Activated gamma-delta T cell (primary cell): ENCODE data around the gene ENTPD5.
"Not testable (repeated sequence)": the region's sequence is repeated elsewhere in the genome, so short reads cannot be mapped to it uniquely, and the experiment has no call there.

Source experiments
- DNase-seq: peaks from one replicate; lab custom pipeline; 2025; lab: John Stamatoyannopoulos, UW

Gene ENTPD5

GRCh38 chr14:73944432-73945158 lies 74.5 kb downstream of the ENTPD5 start:
- no peak for DNase-seq

GRCh38 chr14:73943083-73943482 lies 76.0 kb downstream of the ENTPD5 start:
- DNase-seq, result no peak

- no peak for DNase-seq
These were observed 76.9 kb downstream of the ENTPD5 start for GRCh38 chr14:73942180-73942579.

GRCh38 chr14:73937012-73937411 lies 82.1 kb downstream of the ENTPD5 start:
- no peak for DNase-seq

GRCh38 chr14:73936548-73936947 lies 82.5 kb downstream of the ENTPD5 start:
- DNase-seq, result no peak

GRCh38 chr14:73935666-73936065 lies 83.4 kb downstream of the ENTPD5 start:
- no peak for DNase-seq

- DNase-seq, result no peak
These were observed 94.8 kb downstream of the ENTPD5 start for GRCh38 chr14:73924337-73924736.

- DNase-seq, result not testable (repeated sequence)
These were observed 99.6 kb downstream of the ENTPD5 start for GRCh38 chr14:73919457-73919856.

- DNase-seq, result no peak
These were observed 102.8 kb downstream of the ENTPD5 start for GRCh38 chr14:73916324-73916723.

GRCh38 chr14:73913256-73913655 lies 105.8 kb downstream of the ENTPD5 start:
- DNase-seq, result no peak

GRCh38 chr14:73909681-73910080 lies 109.4 kb downstream of the ENTPD5 start:
- DNase-seq, result no peak
